Urinary bladder (tissue), 4 donors: Measurements from ENCODE around the gene CYB5R3. TPM values are rescaled to one million over a fixed set of nuclear protein-coding genes. Genes with fewer than 3 reads are reported as not detected.
"Not testable (repeated sequence)": the region's sequence is repeated elsewhere in the genome, so short reads cannot be mapped to it uniquely, and the experiment has no call there.

Experiments
- DNase-seq: peaks from one replicate; pipeline ENCODE4 v3.0.0-alpha.2; 2015; ENCODE audit errors: extremely low spot score
- H3K27ac ChIP-seq: one replicate; pipeline ENCODE4 v1.5.1; 2013; ENCODE audit warnings: low read depth, mild to moderate bottlenecking, moderate library complexity
- H3K36me3 ChIP-seq: one replicate; pipeline ENCODE4 v1.6.1; 2013; ENCODE audit warnings: mild to moderate bottlenecking, moderate library complexity; ENCODE audit not compliant: insufficient read depth
- H3K4me1 ChIP-seq: one replicate; pipeline ENCODE4 v1.6.1; 2013; ENCODE audit warnings: mild to moderate bottlenecking, moderate library complexity; ENCODE audit not compliant: insufficient read depth
- H3K4me3 ChIP-seq: one replicate; pipeline ENCODE4 v1.5.1; 2013; ENCODE audit warnings: low read depth, low read length
- WGBS: extraction: QIAGEN DNeasy Blood & Tissue Kit; methylation state at CpG from one replicate; pipeline ENCODE4 v1.1.7; 2013; 5-methylcytosine and 5-hydroxymethylcytosine counted together
- polyA plus RNA-seq: library from polyadenylated mRNA; stranded (reverse); fragments of 200-250 nt; gene quantifications from one replicate; pipeline ENCODE4 v1.2.3, GENCODE V29; 2013
- total RNA-seq: library from RNA; depleted of rRNA; stranded (reverse); fragments of >200 nt; gene quantifications from one replicate; pipeline ENCODE4 v1.2.3, GENCODE V29; 2014
- donor health status: healthy with polysubstance abuse.
- donor health status: healthy.

CYB5R3 gene
- total and polyA plus RNA-seq, 2 donors, result 33.8 to 359 TPM

DNA sequence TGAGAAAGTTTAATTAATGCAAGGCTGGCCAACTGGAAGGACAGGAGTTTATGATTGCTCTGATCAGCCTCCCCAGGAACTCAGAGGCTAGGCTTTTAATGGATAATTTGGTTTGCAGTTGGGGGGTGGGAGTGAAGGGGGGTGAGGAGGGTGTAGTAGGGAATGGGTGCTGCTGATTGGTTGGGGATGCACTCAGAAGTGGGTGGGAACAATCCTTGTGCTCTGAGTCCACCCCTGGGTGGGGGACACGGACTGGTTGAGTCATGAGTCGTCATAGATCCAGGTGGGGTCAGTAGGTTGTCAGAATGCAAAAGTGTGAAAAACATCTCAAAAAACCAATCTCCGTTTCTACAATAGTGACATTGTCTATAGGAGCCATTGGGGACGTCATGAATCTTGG, 20.9 kb upstream of the CYB5R3 start:
- WGBS, result 89% methylated on average over 4 of the region's 4 CpGs
- DNase-seq, result no peak
- no peaks in the 10 kb centered on the region for H3K4me1 ChIP-seq
- H3K4me3 ChIP-seq, result no peak overlapping the region
- no peak overlapping the region for H3K27ac ChIP-seq
- H3K36me3 ChIP-seq, result no peaks in the 10 kb centered on the region

DNA sequence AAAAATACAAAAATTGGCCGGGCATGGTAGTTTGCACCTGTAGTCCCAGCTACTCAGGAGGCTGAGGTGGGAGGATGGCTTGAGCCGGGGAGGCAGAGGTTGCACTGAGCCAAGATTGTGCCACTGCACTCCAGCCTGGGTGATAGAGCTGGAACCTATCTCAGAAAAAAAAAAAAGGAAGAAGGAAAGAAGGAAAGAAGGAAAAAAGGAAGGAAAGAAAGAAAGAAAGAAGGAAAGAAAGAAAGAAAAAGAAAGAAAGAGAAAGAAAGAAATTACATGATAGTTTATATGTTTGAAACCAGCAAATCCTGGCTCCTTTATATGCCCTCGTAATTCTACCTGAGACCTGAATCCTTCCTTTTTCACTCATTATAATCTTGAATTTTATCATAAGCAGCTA, 17.2 kb upstream of the CYB5R3 start:
- not testable (repeated sequence) for H3K4me3 ChIP-seq, H3K4me1 ChIP-seq, H3K36me3 ChIP-seq, DNase-seq, H3K27ac ChIP-seq
- 90% methylated on average over 3 of the region's 3 CpGs for WGBS

DNA sequence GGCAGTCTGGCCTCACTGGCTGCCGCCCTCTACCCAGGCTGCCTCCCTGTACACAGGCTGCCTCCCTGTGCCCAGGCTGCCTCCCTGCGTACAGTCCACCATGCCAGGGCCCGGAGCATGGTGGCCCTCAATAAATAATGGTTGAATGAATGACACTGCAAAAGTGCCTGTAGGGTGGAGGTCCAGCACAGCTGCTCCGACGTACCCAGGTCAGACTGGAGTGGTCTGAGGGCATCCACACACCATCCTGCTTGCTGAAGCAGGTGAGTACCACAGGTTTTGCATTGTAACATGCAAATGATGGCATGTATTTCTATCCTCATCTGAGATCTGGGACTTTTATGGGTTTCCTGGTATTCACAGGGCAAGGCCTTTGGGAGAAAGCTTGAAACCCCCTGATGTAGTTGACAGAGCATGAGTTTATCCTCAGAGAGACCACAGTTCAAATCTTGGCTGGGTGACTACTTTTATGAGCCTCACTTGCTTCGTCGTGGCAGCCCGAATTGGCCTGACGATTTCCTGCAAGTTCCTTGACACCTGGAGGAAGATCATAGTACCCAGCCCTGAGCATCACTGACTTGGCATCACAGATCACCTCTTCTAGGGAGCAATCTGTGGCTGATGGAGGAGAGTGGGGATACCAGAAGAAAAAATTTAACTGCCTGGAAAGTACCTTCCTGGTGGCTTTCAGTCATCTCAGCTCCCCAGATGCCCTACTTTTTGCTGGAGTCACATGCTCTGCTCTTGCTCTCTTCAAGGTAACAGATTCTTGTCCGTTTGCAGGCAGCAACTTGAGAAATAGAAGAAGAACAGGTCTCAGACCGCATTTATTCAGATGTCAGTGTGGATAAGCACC, 16.0 kb upstream of the CYB5R3 start:
- Histone ChIP-seq H3K4me3 (no peak overlapping the region), H3K4me1 (no peaks in the 10 kb centered on the region), H3K27ac (no peak overlapping the region), H3K36me3 (no peaks in the 10 kb centered on the region)
- WGBS, result 67% methylated on average over 11 of the region's 11 CpGs
- no peak for DNase-seq

DNA sequence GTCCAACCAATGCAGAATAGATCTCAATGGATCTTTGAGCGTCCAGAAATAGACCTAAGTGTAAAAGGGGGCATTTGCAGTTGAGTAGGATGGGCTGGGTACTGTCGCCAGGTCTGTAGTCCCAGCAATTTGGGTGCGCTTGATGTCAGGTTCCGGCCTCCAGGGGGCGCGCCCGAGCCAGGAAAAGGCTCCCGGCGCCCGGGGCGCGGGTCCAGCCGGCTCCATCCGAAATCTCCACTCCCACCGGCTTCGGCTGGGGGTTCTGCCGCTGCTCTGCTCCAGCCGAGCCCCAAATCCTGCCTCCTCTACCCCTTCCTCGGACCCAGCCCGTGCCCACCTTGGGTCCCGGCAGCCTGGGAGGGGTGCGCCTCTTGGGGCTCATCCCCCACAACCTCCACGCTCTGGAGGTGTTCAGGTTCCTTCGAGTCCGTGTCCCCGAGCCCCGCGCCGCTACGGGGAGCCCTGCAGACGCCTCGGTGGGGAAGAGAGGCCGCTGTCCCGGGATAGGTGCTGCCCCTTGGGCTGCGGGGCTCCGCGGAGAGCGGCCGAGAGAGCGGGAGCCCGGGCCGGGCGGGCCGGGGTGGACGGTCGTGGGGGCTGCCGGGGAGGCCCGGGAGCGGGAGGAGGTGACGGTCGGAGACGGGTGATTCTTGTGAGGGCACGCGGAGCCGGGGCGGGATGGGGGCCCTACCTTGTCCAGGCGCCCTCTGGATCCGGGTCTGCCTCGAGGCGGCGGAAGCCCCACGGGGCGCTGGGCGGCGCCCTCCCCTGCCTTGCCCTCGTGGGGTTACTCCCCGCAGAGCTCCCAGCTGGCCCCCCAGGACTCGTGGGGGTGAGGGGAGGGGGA, 13.0 kb upstream of the CYB5R3 start:
- Histone ChIP-seq H3K27ac (peak overlapping the region; percentile 53), H3K4me3 (peak overlapping the region; percentile 30), H3K36me3 (no peaks in the 10 kb centered on the region), H3K4me1 (no peaks in the 10 kb centered on the region)
- 4% methylated on average over 67 of the region's 68 CpGs for WGBS
- no peak for DNase-seq

DNA sequence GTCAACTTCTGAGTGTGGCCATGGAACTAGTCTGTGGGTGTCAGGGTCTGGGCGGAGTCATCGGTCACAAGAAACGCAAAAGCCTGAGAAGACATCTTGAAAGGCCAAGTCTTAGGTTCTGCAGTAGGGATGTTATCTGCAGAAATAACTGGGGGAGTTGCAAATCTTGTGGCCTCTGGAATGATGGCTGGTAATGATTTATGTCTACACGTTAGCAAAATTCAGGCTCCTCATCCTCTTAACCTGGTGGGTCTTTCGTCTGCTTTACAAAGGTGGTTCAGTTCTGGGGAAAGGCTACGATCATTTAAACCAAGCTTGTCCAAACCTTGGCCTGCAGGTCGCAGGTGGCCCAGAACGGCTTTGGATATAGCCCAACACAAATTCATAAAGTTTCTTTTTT, 7.4 kb upstream of the CYB5R3 start:
- Histone ChIP-seq H3K4me1 (no peaks in the 10 kb centered on the region), H3K27ac (no peak overlapping the region), H3K36me3 (no peaks in the 10 kb centered on the region), H3K4me3 (no peak overlapping the region)
- DNase-seq, result no peak
- WGBS, result 94% methylated on average over 8 of the region's 8 CpGs

DNA sequence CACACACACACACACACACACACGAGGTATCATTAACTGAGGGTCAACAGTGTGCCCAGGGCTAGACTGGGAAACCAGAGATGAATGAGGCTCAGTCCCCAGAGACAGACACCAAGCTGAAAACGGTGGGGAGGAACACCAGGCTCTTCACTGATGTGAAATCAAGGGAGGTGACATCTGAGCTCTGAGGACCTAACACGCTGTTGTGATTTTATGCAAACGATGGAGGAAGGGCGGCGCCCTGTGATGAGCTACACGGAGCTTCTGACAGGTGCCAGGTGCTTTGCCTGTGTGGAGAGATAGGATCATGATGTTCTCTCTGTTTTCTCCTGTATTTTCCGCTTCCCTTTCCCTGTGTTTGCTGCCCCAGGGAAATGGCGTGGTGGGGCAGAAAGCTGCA, 6.5 kb upstream of the CYB5R3 start:
- H3K4me1 ChIP-seq, result no peaks in the 10 kb centered on the region
- H3K27ac ChIP-seq, result no peak overlapping the region
- no peak overlapping the region for H3K4me3 ChIP-seq
- WGBS, result 74% methylated on average over 9 of the region's 9 CpGs
- DNase-seq, result no peak
- H3K36me3 ChIP-seq, result no peaks in the 10 kb centered on the region

DNA sequence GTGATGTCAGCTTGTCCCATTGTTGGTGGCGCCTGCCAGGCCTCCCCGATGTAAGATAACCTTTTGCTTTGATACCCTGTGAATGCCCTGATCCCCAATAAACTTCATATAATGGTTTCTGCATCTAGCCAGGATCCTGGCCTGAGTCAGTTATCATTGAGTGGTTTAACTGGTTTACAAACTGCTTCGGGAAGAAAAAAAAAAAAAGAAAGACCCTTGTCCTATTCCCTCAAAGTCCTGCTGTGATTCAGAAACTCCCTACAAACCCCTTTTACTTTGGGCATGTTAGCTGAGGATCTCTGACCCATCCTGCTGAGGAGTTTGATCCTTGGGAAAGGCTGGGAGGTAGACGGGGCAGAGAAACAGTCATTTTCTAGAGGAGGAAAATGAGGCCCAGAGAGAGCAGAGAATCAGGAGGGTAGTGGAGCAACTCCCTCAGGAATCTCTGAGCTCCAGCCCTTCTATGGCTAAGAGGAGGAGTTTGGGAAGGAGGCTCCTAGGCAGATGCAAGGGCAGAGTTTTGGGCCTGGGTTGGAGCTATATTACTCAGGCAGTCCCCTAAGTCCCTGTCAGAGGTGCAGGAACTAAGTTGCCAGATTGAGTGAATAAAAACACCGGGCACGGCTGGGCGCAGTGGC, 5.4 kb upstream of the CYB5R3 start:
- no peak for DNase-seq
- no peaks in the 10 kb centered on the region for H3K36me3 ChIP-seq
- WGBS, result 75% methylated on average over 7 of the region's 7 CpGs
- H3K4me3 ChIP-seq, result no peak overlapping the region
- H3K27ac ChIP-seq, result peak overlapping the region; percentile 77
- no peaks in the 10 kb centered on the region for H3K4me1 ChIP-seq

DNA sequence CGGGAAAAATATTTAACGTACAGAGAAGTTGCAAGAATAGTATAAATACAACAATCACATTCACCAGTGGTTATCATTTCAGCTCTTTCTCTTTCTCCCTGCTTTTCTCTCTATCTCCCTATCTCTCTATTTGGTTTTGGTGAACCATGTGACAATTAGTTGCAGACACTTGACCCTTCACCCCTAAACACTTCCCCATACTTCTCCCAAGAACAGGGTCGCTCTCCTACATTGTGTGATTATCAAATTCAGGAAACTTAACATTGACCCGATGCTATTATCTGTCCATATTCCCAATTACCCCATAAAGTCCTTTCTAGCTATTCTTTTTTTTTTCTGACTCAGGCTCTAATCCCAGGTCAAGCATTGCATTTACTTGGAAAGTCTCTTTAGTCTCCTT, 4.8 kb upstream of the CYB5R3 start:
- H3K4me3 ChIP-seq, result no peak overlapping the region
- DNase-seq, result no peak
- no peaks in the 10 kb centered on the region for H3K4me1 ChIP-seq
- no peaks in the 10 kb centered on the region for H3K36me3 ChIP-seq
- no peak overlapping the region for H3K27ac ChIP-seq
- 76% methylated on average over 4 of the region's 4 CpGs for WGBS

DNA sequence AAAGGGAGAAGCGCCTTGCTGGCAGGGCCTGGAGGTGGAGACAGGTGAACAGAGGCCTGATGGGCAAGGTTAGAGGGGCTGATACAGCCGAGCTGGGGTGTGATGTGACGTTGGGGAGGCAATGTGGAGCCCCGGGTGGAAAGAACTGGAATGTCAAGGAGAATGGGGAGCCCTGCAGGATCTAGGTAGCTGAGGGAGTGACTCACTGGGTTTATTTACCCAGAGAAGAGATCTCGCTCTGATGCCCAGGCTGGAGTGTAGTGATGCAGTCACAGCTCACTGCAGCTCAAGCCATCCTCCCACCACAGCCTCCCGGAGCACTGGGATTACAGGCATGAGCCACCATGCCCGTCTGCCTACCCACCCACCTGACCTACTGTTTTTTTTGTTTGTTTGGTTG, 1.9 kb upstream of the CYB5R3 start:
- no peaks in the 10 kb centered on the region for H3K36me3 ChIP-seq
- no peak for DNase-seq
- WGBS, result 76% methylated on average over 7 of the region's 7 CpGs
- no peaks in the 10 kb centered on the region for H3K4me1 ChIP-seq
- H3K4me3 ChIP-seq, result no peak overlapping the region
- H3K27ac ChIP-seq, result no peak overlapping the region

DNA sequence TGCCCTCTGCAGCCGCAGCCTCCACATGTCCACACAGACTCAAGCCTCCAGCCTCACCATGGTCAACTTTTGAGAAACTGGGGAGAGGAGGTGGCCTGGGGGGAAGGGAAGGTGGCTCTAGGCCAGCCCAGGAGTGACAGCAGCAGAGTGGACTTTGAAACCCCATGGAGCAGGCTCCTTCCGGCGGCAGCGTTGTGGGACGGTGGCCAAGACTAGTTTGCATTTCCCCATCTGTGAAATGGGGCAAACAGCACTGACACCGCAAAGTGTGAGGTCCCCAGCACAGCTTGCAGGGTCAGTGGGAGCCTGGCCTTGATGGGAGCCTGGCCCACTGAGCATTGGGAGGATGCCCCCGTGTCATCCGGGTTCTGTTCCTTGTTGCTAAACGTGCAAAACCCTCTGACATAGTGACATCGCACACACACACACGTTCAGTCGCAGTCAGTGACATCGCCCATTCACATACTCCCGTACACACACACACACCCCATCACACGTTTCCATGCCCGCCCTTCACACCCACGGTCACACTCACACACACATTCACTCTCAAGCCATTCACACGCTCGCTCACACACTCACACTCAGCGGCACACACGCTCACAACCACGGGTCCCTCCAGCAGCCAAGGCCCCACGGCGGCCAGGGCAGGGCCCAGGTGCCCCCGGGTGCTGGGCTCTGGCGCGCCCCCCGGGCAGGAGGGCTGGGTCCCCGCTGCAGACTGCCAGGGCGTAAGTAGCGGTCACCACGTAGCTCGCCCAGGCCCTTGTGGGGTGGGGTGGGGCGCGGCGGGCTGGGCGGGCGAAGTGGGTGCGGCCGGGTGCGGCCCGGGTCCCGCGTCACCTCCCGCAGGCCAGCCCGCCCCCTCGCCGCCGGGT, 585 bp downstream of the CYB5R3 start:
- 2% methylated on average over 49 of the region's 49 CpGs for WGBS
- Histone ChIP-seq H3K36me3 (no peaks in the 10 kb centered on the region), H3K4me1 (no peaks in the 10 kb centered on the region), H3K27ac (peak overlapping the region; percentile 96), H3K4me3 (peak overlapping the region; percentile 92)
- DNase-seq, result no peak

DNA sequence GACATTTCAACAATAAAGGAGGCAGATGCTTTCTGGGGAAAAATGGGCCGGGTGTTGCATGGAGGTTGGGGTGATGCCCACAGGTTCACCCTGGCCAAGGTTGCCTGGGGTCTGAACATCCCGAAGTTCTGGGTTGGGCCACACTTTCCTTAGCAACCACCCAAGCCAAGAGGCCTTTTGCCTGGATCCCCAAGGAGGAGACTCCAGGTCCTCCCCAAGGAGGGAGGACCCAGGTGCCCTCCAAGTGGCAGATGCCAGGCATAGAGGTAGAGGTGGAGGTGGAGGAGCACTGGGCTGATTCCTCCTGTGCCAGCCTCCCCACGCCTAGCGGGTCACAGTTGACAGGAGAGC, 1.2 kb downstream of the CYB5R3 start:
- WGBS, result 69% methylated on average over 4 of the region's 4 CpGs
- no peak for DNase-seq
- peaks cover 2% of the 10 kb centered on the region for H3K4me1 ChIP-seq

DNA sequence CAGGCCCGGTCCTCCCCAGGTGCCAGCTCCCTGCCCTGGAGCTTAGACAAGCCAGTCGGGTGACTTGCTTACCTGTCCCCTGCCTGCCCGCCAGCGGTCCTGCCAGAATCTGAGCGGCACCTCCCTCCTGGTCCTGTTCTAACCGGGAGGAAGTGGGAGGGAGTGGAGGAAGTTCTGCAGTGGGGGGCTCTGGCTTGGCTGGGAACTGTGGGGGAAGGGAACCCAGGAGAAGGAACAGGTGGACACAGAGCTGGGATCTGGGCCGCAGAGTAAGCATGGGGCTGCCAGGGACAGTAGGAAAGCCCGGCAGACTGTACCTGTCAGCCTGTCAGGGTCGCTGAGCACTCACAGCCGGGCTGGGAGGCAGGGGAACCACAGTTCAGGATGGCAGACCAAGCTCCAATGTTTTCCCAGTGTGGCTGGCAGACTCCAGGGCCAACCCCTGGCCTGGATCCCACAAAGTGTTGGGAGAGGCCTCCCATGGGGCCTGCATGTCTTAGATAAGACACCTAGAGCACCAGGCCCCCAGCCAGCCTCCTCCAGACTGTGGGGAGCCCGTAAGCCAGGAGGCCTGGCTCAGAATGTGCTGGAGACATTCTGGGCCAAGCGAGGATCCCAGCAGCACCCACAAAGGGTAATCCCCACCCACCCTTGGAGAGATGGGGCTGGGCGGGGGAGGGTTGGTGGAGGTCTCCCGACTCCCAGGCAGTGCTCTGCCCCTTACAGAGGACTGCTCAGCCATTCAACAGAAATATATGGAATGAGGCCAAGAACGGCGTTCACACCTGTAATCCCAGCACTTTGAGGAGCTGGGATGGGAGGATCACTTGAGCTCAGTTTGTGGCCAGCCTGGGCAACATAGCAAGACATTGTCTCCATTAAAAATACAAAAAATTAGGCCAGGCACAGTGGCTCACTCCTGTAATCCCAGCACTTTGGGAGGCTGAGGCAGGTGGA, 2.3 kb downstream of the CYB5R3 start:
- Histone ChIP-seq H3K36me3 (no peaks in the 10 kb centered on the region), H3K27ac (peak overlapping the region; percentile 54), H3K4me3 (no peak overlapping the region), H3K4me1 (peaks cover 2% of the 10 kb centered on the region)
- DNase-seq, result no peak
- 33% methylated on average over 16 of the region's 16 CpGs for WGBS

More for the DNA sequence above, 1.2 kb downstream of the CYB5R3 start:
- Histone ChIP-seq H3K27ac (peak overlapping the region; percentile 96), H3K4me3 (peak overlapping the region; percentile 92), H3K36me3 (no peaks in the 10 kb centered on the region)
